NB4 (cell line): ENCODE data around the gene AQP9.
"Not testable (repeated sequence)": the region's sequence is repeated elsewhere in the genome, so short reads cannot be mapped to it uniquely, and the experiment has no call there.

Source experiments
- DNase-seq: peaks from one replicate; pipeline ENCODE4 v3.0.0; 2010; ENCODE audit warnings: low read depth
- H3K4me3 ChIP-seq: one replicate; pipeline ENCODE4 v1.5.1; 2011; ENCODE audit warnings: mild to moderate bottlenecking, low read depth, low read length, moderate library complexity
- MYC ChIP-seq: IDR thresholded peaks from 2 replicates; pipeline ENCODE4 v1.6.1; 2011; ENCODE audit warnings: low read depth, low read length
- POLR2A ChIP-seq: IDR thresholded peaks from 2 replicates; pipeline ENCODE4 v1.6.1; 2011; ENCODE audit warnings: mild to moderate bottlenecking; ENCODE audit not compliant: insufficient read length; ENCODE audit errors: extremely low read depth
- TF ChIP-seq, protein P1 (sequence below): IDR thresholded peaks from 2 replicates; pipeline ENCODE4 v1.6.1; 2011; ENCODE audit warnings: low read depth, low read length
- TF ChIP-seq, protein P2 (sequence below): IDR thresholded peaks from one replicate; pipeline ENCODE4 v1.5.1; 2012; ENCODE audit warnings: low read depth, low read length

AQP9 gene

DNA sequence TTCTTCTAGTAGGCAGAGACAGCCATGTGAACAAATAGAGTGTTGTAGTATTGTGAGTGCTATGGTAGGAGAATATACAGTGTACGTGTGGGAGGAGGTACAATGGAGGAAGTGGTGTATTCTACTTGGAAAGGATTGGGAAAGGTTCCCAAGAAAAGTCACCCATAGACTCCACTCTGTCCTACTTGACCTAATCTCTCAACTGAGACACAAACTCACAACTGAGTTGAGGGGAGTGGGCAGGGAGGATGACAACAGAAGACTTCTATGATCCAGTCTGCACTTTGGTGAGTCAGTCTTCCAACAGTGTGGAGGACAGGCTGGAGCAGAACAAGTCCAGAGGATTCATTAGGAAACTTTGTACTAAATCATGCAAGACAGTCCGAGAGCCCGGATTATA is 28.8 kb upstream of the AQP9 start:
- TF ChIP-seq, protein P1, sequence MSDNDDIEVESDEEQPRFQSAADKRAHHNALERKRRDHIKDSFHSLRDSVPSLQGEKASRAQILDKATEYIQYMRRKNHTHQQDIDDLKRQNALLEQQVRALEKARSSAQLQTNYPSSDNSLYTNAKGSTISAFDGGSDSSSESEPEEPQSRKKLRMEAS = no peak
- TF ChIP-seq, protein P2, sequence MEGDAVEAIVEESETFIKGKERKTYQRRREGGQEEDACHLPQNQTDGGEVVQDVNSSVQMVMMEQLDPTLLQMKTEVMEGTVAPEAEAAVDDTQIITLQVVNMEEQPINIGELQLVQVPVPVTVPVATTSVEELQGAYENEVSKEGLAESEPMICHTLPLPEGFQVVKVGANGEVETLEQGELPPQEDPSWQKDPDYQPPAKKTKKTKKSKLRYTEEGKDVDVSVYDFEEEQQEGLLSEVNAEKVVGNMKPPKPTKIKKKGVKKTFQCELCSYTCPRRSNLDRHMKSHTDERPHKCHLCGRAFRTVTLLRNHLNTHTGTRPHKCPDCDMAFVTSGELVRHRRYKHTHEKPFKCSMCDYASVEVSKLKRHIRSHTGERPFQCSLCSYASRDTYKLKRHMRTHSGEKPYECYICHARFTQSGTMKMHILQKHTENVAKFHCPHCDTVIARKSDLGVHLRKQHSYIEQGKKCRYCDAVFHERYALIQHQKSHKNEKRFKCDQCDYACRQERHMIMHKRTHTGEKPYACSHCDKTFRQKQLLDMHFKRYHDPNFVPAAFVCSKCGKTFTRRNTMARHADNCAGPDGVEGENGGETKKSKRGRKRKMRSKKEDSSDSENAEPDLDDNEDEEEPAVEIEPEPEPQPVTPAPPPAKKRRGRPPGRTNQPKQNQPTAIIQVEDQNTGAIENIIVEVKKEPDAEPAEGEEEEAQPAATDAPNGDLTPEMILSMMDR = no peak
- no peak for TF ChIP-seq POLR2A
- TF ChIP-seq MYC = no peak
- no peak for DNase-seq
- no peak overlapping the region for H3K4me3 ChIP-seq

DNA sequence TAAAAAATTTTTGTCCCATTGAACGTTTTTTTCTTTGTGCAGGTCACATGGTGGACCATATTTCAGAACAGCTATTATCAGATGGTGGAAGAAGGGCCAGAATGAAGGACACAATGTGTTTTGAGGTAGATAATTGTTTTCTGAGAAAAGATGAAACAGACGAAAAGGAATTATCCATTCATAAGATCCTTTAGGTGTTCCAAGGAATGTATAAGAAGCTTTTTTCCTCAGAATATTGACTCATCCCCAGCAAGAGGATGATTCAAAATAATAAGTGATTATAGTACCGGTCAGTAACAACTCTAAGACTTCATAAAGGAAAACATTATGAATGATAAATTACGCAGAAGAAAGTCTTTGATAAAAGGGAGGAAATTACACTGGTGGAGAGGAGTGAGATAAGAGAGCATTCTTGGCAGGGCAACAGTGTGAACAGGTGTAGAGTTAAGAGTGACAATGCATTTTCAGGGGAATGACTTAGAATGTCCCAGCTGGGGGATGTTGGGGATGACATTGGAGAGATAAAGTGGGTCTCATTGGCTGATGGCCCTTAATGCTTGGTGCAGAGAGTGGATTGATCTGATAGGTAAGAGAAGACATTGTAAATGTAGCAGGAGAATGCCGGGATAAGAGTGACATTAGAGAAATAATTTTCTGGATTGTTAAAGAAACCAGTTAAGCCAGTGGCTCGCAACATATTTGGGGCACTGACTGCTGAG is 27.0 kb upstream of the AQP9 start:
- no peak for DNase-seq
- TF ChIP-seq, protein P1 = no peak
- TF ChIP-seq POLR2A = no peak
- no peak for TF ChIP-seq MYC
- TF ChIP-seq, protein P2 = no peak
- no peak overlapping the region for H3K4me3 ChIP-seq

DNA sequence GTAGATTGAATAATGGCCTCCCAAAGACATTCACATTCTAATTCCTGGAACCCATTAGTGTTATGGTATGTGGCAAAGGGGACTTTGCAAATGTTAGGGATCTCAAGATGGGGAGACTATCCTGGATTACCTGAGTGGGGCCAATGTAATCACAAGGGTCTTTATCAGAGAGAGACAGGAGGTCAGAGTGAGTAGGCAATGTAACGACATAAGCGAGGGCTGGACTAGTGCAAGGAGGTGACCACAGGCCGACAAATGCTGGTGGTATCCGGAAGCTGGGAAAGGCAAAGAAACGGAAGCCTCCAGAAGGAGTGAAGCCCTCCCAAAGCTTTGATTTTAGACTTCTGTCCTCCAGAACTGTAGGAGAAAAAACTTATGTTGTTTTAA is 26.5 kb upstream of the AQP9 start:
- no peak overlapping the region for H3K4me3 ChIP-seq
- no peak for TF ChIP-seq MYC
- TF ChIP-seq, protein P1 = no peak
- no peak for TF ChIP-seq POLR2A
- TF ChIP-seq, protein P2 = no peak
- no peak for DNase-seq

DNA sequence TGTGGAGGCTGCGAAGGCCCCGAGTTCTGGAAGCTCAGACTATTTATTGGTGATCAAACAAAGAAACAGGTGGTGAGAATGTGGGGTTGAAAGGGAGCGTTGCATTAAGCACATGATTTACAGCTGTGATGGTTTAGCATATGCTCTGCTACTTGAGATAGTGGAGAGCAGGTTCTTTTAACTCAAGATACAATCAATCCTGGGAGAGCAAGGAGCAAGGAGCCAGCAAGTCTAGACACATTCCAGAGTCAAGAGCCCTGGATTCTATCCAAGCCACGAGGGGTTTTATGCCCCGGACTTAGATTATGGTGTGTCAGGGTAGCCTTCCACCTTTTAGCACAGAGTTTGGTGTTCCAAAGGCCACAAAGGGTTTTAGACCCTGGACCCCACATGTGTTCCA is 24.8 kb upstream of the AQP9 start:
- DNase-seq = not testable (repeated sequence)

DNA sequence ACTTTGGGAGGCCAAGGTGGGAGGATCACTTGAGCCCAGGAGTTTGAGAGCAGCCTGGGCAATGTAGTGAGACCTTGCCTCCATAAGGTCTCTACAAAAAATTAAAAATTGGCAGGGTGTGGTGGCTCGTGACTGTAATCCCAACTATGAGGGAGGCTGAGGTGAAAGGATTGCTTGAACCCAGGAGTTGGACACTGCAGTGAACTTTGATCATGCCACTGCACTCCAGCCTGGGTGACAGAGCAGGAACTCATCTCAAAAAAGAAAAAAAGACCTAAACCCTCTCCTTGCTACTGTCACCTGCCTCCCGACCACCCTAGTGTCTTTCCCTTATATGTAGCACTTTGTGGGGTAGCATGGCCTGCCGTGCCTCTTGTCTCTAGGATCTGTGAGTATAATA is 23.8 kb upstream of the AQP9 start:
- H3K4me3 ChIP-seq = no peak overlapping the region
- TF ChIP-seq POLR2A = no peak
- TF ChIP-seq MYC = no peak
- TF ChIP-seq, protein P2 = no peak
- TF ChIP-seq, protein P1 = no peak
- no peak for DNase-seq

More for the DNA sequence above, 24.8 kb upstream of the AQP9 start:
- not testable (repeated sequence) for H3K4me3 ChIP-seq

DNA sequence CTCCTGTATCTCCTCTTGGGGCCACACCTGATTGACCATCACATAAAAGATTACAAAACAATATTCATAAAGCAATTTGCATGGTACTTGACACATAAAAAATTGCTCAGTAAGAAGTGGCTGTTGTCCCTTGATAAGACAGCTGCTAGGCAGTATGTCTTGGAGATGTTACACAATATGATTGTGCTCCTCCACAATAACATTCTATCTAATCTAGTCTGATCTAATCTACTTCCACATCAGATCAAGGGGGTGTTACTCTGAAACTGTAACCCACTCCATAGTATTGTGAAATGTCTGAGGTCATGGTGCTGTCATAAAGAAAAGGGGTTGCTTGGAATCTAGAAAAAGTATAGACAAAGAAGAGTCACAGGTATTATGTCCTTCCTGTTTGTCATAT is 23.4 kb upstream of the AQP9 start:
- TF ChIP-seq, protein P1 = no peak; the same call in 1 of the 2 replicates
- TF ChIP-seq POLR2A (no peak), MYC (no peak)
- TF ChIP-seq, protein P2 = no peak
- peak; percentile 39 for DNase-seq
- H3K4me3 ChIP-seq = no peak overlapping the region
